ENCODE data around the gene CTNNBL1.

GRCh38 chr20:37760322-37760721, 66.5 kb downstream of the CTNNBL1 start:
- no peak for TF ChIP-seq POLR2A (IDR thresholded peaks at IDR 0.05; ENCODE audit: low read depth, low read length)
- no peak for TF ChIP-seq POLR2AphosphoS5 (IDR thresholded peaks at IDR 0.05; ENCODE audit: low read depth, low read length)
- no peak for TF ChIP-seq TAF1 (IDR thresholded peaks at IDR 0.05; ENCODE audit: borderline replicate concordance, low read depth, low read length)

Measured in GM12892 (cell line).